Activated CD8-positive, alpha-beta memory T cell treated with anti-CD3 and anti-CD28 coated beads, Interleukin-2, amount 50 U/mL, for 4 hours (primary cell): Measurements from ENCODE around the gene SMIM31.

Source experiments
- DNase-seq: peaks from one replicate; pipeline ENCODE4 v3.0.0-alpha.2; 2020

SMIM31 gene

GRCh38 chr4:164790249-164790648 is 36.3 kb downstream of the SMIM31 start:
- DNase-seq = no peak

GRCh38 chr4:164799410-164799809 is 45.5 kb downstream of the SMIM31 start:
- DNase-seq = no peak

GRCh38 chr4:164800786-164801185 is 46.9 kb downstream of the SMIM31 start:
- no peak for DNase-seq

- DNase-seq = no peak
Observed at GRCh38 chr4:164802301-164802901, 48.5 kb downstream of the SMIM31 start.

GRCh38 chr4:164803702-164804101 is 49.8 kb downstream of the SMIM31 start:
- no peak for DNase-seq

- no peak for DNase-seq
Observed at GRCh38 chr4:164807611-164808010, 53.7 kb downstream of the SMIM31 start.

GRCh38 chr4:164813554-164813953 is 59.6 kb downstream of the SMIM31 start:
- DNase-seq = no peak

GRCh38 chr4:164815711-164816110 is 61.8 kb downstream of the SMIM31 start:
- DNase-seq = no peak

- no peak for DNase-seq
Observed at GRCh38 chr4:164819366-164819765, 65.4 kb downstream of the SMIM31 start.

GRCh38 chr4:164821711-164822110 is 67.8 kb downstream of the SMIM31 start:
- no peak for DNase-seq

GRCh38 chr4:164824581-164824980 is 70.7 kb downstream of the SMIM31 start:
- no peak for DNase-seq

GRCh38 chr4:164828955-164829354 is 75.0 kb downstream of the SMIM31 start:
- DNase-seq = no peak

- DNase-seq = no peak
Observed at GRCh38 chr4:164846566-164846965, 92.6 kb downstream of the SMIM31 start.

GRCh38 chr4:164847016-164847415 is 93.1 kb downstream of the SMIM31 start:
- DNase-seq = no peak

- no peak for DNase-seq
Observed at GRCh38 chr4:164847967-164848649, 94.2 kb downstream of the SMIM31 start.
